ENCODE measurements around the gene FAM200C. TPM values are rescaled to one million over a fixed set of nuclear protein-coding genes. Genes with fewer than 3 reads are reported as not detected.

Gene FAM200C
- total RNA-seq, 1 donor: 4.7 TPM

DNA sequence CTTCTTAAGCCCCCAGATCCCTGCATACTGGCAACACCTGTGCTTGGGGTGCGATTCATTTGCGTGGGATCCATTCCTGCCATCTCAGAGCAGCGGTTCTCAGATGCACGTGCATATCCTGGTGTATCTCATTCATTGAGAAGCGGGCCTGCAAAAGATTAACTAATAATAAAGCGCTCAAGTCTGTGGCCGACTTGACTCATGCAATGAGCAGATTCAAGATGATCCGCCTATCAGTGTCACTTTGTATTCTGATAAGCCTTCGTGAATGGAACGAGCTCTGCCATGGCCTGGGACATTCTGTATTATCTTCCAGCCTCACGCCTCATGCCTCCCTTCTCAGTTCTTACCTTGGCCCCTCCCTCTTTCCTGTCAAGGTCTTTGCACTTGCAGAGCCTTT is 51.8 kb downstream of the FAM200C start:
- TF ChIP-seq, protein P1, sequence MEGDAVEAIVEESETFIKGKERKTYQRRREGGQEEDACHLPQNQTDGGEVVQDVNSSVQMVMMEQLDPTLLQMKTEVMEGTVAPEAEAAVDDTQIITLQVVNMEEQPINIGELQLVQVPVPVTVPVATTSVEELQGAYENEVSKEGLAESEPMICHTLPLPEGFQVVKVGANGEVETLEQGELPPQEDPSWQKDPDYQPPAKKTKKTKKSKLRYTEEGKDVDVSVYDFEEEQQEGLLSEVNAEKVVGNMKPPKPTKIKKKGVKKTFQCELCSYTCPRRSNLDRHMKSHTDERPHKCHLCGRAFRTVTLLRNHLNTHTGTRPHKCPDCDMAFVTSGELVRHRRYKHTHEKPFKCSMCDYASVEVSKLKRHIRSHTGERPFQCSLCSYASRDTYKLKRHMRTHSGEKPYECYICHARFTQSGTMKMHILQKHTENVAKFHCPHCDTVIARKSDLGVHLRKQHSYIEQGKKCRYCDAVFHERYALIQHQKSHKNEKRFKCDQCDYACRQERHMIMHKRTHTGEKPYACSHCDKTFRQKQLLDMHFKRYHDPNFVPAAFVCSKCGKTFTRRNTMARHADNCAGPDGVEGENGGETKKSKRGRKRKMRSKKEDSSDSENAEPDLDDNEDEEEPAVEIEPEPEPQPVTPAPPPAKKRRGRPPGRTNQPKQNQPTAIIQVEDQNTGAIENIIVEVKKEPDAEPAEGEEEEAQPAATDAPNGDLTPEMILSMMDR (IDR thresholded peaks at IDR 0.05; ENCODE audit: insufficient read depth, low read depth, low read length): no peak
- no peak for DNase-seq (ENCODE audit: low read depth)
- no peak overlapping the region for H3K4me3 ChIP-seq (ENCODE audit: low read depth, low read length)

DNA sequence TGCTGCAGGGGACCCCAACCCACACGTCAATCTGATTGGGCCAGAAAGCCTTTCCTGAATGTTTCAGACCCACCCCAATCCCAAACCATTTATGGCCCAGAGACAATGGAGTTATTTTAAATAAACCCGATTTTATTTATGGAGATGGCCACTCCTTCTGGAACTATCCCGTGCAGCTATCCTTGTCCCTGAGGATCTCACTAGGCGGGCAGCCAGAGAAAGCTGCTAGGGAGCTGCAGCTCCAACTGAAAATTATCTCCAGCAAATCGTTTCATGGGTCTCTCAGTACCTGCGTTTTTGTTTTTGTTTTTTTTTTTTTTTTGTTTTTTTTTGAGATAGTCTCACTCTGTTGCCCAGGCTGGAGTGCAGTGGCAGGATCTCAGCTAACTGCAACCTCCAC is 52.4 kb downstream of the FAM200C start:
- DNase-seq (ENCODE audit: low read depth): no peak
- no peak overlapping the region for H3K4me3 ChIP-seq (ENCODE audit: low read depth, low read length)
- TF ChIP-seq, protein P1 (IDR thresholded peaks at IDR 0.05; ENCODE audit: insufficient read depth, low read depth, low read length): no peak

Other genes with a start within 250 kb of the FAM200C start
- gene FABP6, start 170.5 kb downstream of the FAM200C start, total RNA-seq: not detected in 2 replicates
- gene CCNJL, start 87.5 kb downstream of the FAM200C start, total RNA-seq: 0.86 and 1.3 TPM in 2 replicates
- 0.43 and 0.64 TPM in 2 replicates for gene C1QTNF2, start 29.4 kb downstream of the FAM200C start, total RNA-seq
- gene SLU7, start 19.0 kb upstream of the FAM200C start, total RNA-seq: 39.0 and 48.4 TPM in 2 replicates
- gene PTTG1, start 21.8 kb upstream of the FAM200C start, total RNA-seq: 158 and 180 TPM in 2 replicates